SH-SY5Y (cell line): ENCODE data around the gene ITPRID1.

ENCODE experiments used
- GATA2 ChIP-seq: IDR thresholded peaks from 2 replicates; pipeline ENCODE4 v1.6.1; 2011; ENCODE audit warnings: mild to moderate bottlenecking, low read depth, low read length
- GATA3 ChIP-seq: IDR thresholded peaks from 2 replicates; pipeline ENCODE4 v1.6.1; 2011; ENCODE audit warnings: low read depth, mild to moderate bottlenecking, low read length, moderate library complexity

ITPRID1 gene

GRCh38 chr7:31688996-31689395, 175.1 kb downstream of the ITPRID1 start:
- TF ChIP-seq GATA3 = no peak
- no peak for TF ChIP-seq GATA2

DNA sequence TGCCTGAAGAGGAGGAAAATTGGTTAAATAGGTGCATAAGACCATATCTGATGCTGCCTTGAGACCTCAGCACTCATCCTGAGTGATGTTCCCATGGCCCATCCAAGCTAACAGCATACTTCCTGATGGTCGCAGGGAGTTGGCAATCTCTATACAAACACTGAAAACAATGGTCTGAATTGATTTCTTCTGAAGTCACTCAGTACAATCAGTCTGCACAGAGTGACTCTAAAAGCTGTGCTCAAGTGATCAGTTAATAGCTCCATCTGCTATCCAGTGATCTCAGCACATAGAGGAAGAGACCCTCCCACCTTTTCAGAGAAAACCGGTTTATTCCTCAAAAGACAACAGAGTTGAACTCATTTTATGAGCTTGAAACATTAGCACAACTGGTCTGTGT, 177.0 kb downstream of the ITPRID1 start:
- TF ChIP-seq GATA3 = no peak
- no peak for TF ChIP-seq GATA2

DNA sequence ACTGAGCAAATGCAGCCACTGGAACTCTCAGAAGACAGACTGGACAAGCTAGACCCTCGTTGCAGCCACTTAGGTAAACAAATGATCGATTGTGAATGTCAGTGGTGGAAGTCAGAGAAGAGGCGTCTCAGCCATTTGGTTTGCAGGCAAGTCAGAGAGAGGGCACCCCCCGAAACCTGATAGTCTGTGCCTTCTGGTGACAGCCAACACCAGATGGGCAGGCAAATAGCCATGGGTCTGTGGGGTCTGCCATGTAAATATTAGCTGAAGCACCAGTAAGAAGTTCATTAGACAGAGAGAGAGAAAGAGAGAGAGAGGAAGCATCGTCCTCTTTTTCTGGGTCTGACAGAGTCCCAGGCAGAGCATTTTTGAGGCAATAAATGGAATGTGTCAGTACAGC, 178.6 kb downstream of the ITPRID1 start:
- TF ChIP-seq GATA2 (no peak), GATA3 (no peak)

- TF ChIP-seq GATA3 (no peak), GATA2 (no peak)
Observed at GRCh38 chr7:31692871-31693270, 179.0 kb downstream of the ITPRID1 start.

GRCh38 chr7:31695859-31696614, 182.1 kb downstream of the ITPRID1 start:
- TF ChIP-seq GATA3 = no peak

GRCh38 chr7:31699050-31699449, 185.2 kb downstream of the ITPRID1 start:
- TF ChIP-seq GATA2 = no peak

DNA sequence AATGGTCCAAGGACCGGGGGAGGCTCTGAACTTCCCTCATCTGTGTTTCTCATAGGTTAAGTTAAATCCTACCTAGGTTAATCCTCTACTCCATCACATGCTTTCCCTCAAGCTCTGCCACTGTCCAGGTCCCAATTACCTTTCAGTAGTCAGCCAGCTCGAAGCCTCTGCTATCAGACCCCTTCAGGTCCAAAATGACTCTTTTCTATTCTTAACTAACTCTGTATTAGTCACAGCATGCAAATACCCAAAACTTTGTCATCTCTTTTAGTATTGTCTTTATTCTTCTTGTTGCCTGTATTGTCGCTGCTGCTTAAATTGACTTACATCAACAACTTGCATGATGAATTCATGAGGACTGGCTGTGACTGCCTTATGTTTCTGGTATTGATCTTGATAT, 188.5 kb downstream of the ITPRID1 start:
- TF ChIP-seq GATA3 (no peak), GATA2 (no peak)

GRCh38 chr7:31705377-31705776, 191.5 kb downstream of the ITPRID1 start:
- TF ChIP-seq GATA2 (no peak), GATA3 (no peak)

- TF ChIP-seq GATA2 (no peak), GATA3 (no peak)
Observed at GRCh38 chr7:31707089-31707488, 193.2 kb downstream of the ITPRID1 start.
